Measurements from ENCODE around the gene FZR1.

DNA sequence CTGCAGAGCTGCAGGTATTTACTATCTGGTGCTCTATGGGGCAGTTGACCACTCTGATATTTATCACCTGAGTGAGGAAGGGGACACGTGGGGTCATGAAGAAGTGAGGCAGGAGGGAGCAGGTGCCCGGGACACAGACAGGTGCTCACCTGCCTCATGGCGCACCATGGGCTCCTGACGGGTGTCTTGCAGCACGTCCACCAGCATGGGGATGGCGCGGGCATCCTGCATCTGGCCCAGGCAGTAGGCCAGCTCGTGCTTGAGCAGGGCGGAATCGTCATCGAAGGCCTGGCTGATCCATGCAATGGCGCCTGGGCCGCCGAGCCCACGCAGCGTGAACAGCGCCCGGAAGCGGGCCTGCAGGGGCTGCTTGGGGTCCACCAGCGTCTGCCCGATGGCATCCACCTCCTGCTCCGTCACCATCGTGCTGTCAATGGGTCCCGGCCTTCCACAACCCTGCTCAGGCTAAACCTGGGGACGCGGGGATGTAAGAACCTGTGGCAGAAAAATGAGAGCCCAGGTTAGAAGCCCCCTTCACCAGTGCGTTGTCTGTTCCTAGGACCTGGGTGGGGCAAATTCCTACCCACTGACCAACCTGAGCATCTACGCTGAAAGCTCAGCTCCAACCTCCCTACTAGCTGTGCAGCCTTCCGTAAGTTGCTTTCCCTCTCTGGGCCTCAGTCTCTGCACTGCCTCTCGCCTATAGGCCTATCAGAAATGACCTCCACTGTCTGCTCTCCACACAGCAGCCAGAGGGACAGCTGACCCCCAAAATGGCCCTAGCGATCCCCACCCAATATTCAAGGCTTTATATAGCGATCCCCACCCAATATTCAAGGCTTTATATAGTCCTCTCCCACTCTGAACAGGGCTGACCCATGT is 9.5 kb upstream of the FZR1 start:
- TF ChIP-seq, protein P1, sequence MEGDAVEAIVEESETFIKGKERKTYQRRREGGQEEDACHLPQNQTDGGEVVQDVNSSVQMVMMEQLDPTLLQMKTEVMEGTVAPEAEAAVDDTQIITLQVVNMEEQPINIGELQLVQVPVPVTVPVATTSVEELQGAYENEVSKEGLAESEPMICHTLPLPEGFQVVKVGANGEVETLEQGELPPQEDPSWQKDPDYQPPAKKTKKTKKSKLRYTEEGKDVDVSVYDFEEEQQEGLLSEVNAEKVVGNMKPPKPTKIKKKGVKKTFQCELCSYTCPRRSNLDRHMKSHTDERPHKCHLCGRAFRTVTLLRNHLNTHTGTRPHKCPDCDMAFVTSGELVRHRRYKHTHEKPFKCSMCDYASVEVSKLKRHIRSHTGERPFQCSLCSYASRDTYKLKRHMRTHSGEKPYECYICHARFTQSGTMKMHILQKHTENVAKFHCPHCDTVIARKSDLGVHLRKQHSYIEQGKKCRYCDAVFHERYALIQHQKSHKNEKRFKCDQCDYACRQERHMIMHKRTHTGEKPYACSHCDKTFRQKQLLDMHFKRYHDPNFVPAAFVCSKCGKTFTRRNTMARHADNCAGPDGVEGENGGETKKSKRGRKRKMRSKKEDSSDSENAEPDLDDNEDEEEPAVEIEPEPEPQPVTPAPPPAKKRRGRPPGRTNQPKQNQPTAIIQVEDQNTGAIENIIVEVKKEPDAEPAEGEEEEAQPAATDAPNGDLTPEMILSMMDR (IDR thresholded peaks at IDR 0.05 in 4 of 5, conservative IDR thresholded peaks at IDR 0.05 in 1 of 5): no peak
- no peak for TF ChIP-seq POLR2A (IDR thresholded peaks at IDR 0.05)

All from gastrocnemius medialis (tissue), 4 donors.